SKM-1 treated with dmso at 0.1 percent for 144 hours (cell line): Measurements from ENCODE around the gene HIPK3.
"Not testable (repeated sequence)": the region's sequence is repeated elsewhere in the genome, so short reads cannot be mapped to it uniquely, and the experiment has no call there.

Experiments
- DNase-seq: peaks from one replicate; lab custom pipeline; 2025; ENCODE audit not compliant: unreplicated experiment; lab: John Stamatoyannopoulos, UW

The HIPK3 gene

GRCh38 chr11:33350287-33350686, 93.1 kb downstream of the HIPK3 start:
- DNase-seq = no peak

DNA sequence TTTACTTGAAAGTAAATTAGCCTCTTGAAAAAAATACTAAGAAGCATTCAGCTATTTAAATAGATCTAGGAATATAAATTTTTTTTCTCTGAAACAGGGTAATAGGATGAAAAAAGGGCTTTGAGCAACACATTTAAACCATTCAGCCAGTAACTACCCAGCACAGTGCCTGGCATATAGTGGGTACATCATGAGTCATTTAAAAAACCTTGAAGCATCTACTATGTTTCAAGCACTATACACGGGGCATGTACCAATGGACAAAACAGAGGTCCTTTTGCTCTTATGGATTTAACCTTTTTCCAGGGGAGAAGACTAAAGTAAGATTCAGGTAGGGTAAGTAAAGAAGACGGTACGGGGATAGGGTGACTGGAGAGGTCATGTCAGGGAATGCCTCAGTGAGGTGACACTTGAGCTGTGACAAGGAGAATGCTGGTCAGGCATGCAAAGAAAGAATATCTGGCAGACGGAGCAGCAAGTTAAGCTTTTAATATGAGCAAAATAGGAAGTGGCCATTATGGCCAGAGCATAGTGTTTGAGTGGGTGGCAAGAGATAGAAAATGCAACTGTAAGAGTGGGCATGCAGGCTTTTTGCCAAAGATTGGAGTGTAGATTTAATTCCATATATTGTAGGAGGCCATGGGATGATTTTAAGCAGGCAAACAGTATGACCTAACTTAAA, 101.1 kb downstream of the HIPK3 start:
- DNase-seq = no peak

DNA sequence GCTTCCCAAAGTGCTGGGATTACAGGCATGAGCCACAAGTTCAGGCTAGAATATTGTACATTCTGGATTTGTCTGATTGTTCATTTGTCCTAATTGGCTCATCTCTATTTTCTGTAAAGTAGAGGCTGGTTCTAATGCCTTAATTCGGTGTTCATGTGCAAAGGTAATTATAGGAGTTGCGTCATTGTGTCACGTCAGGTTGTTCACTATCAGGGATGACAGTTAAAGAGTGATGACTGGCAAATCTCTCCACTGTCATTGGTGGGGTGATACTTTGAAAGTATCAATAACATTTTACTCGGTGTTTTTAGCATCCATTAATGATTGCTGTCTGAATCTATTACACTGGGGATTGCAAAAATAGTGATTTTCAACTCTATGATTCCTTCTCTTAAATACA, 103.5 kb downstream of the HIPK3 start:
- no peak for DNase-seq

- peak; percentile 42 for DNase-seq
Observed at GRCh38 chr11:33362051-33362910, 105.1 kb downstream of the HIPK3 start.

DNA sequence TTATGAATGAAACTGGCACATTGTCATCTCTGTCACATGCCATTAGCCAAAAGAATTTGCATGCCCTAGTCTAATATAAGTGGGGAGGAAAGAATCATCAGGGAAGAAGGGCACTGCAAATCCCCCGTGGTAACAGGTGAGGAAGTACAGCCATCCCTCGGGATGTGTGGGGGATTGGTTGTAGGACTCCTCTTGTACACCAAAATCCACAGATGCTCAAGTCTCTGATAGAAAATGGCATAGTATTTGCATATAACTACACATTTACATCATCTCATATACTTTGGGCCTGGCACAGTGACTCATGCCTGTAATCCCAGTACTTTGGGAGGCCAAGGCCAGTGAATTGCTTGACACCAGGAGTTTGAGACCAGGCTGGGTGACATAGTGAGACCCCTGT, 109.7 kb downstream of the HIPK3 start:
- no peak for DNase-seq

GRCh38 chr11:33368475-33368874, 111.3 kb downstream of the HIPK3 start:
- not testable (repeated sequence) for DNase-seq

- no peak for DNase-seq
Observed at GRCh38 chr11:33368931-33369330, 111.8 kb downstream of the HIPK3 start.

GRCh38 chr11:33373636-33374035, 116.5 kb downstream of the HIPK3 start:
- no peak for DNase-seq

- no peak for DNase-seq
Observed at GRCh38 chr11:33375236-33375635, 118.1 kb downstream of the HIPK3 start.

- no peak for DNase-seq
Observed at GRCh38 chr11:33375688-33376311, 118.6 kb downstream of the HIPK3 start, which contains the start of gene KIAA1549L. Gene KIAA1549L (plus strand): TSS chr11:33376108.

DNA sequence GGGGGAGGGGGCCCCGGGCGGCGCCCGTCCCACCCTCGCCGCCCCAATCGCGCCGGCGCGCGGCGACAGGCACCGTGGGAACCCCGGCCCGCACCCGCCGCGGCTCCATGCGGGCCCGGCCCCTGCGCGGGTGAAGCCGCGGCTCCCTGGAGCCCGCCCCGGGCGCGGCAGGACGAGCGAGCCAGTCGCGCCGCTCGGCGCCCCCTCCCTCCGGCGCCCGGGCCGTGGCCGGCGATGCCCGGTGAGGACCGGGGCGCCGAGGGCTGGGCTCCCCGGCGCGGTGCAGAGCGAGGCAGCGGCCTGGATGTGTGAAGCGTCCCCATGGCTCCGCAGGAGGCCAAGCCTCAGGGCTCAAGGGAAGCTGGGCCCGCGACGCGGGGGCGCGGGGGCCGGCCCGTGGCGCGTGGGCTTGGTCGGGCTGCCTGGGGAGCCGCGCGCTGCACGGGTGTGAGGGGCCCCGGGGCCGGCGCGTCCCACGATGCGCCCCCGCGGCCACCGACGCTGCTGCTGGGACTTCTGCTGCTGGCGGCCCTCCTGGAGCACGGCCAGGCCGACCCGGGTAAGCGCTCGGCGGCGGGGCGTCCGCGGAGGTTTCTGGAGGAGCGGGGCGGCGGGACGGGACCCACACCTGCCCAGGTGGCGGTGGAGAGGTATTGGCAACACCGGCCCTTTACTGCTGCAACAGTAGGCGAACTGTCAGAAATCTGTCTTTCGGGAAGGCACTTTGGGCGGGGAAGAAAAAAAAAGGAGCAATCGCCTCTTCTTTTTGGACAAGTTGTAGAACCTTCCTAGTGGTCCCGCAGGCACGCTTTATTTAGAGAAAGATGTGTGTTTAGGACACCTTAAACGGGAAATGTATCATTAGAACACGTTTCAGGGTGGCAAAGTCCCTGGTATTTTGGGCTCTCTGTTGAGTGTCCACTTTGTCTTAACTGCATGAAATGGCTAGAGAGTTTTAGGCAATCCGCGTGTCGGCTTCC, 119.4 kb downstream of the HIPK3 start:
- no peak for DNase-seq

- DNase-seq = no peak
Observed at GRCh38 chr11:33377412-33378370, 120.5 kb downstream of the HIPK3 start.

DNA sequence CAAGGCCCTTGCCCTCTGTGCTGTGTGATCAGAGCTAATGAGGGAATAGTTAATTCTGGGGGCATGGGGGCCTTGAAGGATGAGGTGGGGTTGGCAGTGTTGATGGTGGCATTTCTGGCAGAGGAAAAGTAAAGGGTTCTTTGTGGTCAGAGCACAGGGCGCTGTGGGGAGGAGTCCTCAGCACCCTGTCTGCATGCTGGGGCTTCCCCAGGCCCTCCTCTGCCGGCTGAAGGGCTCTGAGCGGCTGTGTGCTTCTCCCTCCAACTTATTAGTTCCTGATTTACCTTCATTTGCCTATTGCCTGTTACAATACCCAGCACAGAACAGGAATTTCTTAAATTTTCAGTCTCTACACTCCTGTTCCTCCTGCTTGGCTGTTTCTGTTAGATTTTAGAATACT, 122.8 kb downstream of the HIPK3 start:
- DNase-seq = no peak

DNA sequence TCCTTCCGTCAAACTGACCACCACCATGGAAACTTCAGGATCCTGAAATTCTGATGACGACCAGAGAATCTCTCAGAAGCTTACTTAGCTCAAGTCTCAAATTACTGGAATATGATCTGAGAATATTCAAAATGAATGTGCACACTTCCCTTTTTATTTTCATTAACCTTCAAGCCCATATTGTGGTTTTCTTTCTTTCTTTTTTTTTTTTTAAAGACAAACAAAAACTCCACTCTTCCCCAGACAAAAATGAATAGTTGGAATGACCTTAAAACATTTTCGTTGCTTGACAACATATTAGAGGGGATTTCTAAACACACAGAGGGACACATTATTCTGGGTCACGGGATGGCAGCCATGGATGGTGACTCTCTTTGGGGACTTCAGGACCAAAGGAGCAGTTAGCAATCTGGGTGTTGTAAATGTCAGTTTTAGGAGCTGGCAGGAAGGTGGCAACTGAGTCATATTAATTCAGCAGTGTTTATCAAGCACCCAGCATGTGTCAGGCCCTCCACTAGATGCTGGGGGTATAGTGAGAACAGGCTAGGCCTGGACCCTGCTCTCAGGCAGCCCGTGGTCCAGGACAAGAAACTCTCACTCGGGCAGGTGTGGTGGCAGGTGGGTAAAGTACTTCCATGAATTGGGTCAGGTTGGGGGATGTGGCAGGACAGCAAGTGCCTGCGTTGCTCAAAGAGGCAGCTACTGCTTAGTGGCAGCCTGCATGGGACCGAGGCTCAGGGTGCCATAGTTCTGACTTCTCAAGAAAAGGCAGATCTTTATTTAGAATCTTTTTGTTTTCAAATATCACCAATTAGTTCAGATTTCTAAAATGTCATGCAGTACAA, 126.1 kb downstream of the HIPK3 start:
- DNase-seq = no peak

GRCh38 chr11:33383920-33384209, 126.7 kb downstream of the HIPK3 start:
- DNase-seq = no peak

GRCh38 chr11:33384220-33384619, 127.0 kb downstream of the HIPK3 start:
- DNase-seq = no peak

DNA sequence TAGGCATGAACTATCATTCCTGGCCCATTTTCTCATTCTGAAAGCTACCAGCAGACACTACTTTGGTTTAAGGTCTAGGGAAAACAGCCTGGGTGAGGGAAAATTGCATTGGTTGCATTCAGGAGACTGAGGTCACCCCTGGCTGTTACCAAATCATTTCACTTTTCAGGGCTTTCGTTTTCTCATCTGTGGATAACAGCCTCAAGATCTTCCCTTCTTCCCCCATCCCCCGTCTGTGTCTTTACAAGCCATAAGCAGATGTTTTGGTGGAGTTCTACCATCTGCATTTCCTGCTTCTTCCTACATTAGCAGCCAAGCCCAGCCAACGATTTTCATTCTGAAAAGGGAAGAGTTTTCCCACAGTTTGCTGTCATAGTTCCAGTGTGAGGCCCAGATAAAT, 130.4 kb downstream of the HIPK3 start:
- no peak for DNase-seq

DNA sequence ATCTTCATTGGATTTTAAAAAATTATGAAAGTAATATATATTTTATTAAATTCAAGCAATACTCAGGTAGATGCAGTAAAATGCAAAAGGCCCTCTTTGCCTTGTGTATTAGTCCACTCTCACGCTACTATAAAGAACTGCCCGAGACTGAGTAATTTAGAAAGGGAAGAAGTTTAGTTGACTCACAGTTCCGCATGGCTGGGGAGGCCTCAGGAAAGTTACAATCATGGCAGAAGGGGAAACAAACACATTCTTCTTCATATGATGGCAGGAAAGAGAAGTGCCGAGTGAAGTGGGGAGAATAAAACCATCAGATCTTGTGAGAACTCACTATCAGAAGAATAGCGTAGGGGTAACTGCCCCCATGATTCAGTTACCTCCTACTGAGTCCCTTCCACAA, 130.8 kb downstream of the HIPK3 start:
- no peak for DNase-seq
